SKM-1 (cell line): ENCODE results near the gene MLF2.
"Not testable (repeated sequence)": the region's sequence is repeated elsewhere in the genome, so short reads cannot be mapped to it uniquely, and the experiment has no call there.

ENCODE experiments used
- DNase-seq: peaks from one replicate; lab custom pipeline; 2025; ENCODE audit not compliant: unreplicated experiment; lab: John Stamatoyannopoulos, UW

MLF2 gene

GRCh38 chr12:6735448-6736191 is 17.3 kb downstream of the MLF2 start:
- DNase-seq: no peak

DNA sequence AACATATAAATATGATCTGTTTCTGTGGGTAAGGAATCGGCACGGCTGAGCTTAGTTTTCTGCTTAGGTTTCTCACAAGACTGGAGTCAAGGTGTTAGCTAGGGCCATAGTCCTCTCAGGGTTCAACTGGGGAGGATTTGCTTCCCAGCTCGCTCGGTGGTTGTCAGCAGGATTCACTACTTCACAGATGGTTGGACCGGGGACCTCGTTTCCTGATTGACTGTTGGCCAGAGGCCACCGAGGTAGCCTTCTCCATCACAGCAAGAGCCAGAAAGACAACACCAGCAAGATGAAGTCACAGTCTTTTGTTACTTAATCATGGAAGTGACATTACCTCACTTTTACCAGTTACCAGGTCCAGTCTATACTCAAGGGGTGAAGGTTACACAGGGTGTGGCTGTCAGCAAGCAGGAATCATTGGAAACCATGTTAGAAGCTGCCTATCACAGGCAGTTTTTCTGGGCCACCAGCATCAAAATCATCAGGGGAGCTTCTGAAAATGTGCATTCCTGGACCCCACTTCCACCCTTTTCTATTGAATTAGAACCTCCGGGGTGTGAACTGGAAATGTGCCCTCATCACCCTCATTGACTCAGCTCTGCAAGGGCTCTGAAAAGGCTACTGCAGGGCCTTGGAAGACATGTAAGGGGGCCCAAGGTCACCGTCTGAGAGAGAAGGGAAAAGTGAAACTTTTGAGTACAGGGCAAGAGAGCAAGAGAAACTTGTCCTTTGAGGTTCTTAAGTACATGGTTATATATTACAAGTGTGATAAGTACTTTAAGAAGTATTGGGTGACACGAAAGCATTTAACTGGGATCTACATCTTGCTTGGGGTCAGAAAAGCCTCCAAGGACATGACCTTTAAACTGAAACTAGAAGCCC is 18.2 kb downstream of the MLF2 start:
- DNase-seq: no peak

DNA sequence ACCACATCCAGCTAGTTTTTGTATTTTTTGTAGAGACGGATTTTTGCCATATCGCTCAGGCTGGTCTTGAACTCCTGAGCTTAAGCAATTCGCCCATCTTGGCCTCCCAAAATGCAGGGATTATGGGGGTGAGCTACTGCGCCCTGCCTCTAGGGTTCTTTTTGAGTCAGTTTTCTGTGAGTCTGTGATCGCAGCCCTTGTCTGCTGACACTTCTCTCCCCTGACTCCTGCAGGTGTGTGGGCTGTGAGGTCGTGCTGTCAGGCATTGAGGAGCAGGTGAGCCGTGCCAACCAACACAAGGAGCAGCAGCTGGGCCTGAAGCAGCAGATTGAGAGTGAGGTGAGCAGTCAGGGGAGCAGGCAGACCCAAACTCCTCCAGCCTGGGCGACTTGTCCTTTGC is 22.8 kb downstream of the MLF2 start:
- no peak for DNase-seq

DNA sequence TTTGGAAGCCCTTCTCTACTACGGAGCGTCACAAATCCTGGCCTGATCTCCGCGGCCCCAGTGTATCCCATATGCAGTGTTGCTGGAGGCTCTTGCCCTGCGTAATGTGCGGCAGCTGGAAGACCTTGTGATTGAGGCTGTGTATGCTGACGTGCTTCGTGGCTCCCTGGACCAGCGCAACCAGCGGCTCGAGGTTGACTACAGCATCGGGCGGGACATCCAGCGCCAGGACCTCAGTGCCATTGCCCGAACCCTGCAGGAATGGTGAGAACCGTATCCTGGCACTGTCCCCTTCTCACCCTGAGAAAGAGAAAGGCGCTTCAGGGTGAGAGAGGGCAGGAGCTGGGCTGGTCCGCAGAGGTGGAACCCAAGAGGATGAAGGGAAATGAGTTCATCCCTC is 23.8 kb downstream of the MLF2 start:
- DNase-seq: no peak

- DNase-seq: no peak
Observed at GRCh38 chr12:6725350-6725749, 27.6 kb downstream of the MLF2 start.

- no peak for DNase-seq
Observed at GRCh38 chr12:6724409-6724797, 28.5 kb downstream of the MLF2 start.

GRCh38 chr12:6723607-6724408 is 29.1 kb downstream of the MLF2 start, which contains the start of gene COPS7A:
Gene COPS7A (plus strand): TSS chr12:6724046. CDS start chr12:6724657, 611 bp downstream.
- peak; percentile 77 for DNase-seq

- DNase-seq: no peak
Observed at GRCh38 chr12:6722863-6723262, 30.1 kb downstream of the MLF2 start.

- no peak for DNase-seq
Observed at GRCh38 chr12:6716874-6717437, 36.0 kb downstream of the MLF2 start.

- DNase-seq: not testable (repeated sequence)
Observed at GRCh38 chr12:6716031-6716873, 36.7 kb downstream of the MLF2 start.

- no peak for DNase-seq
Observed at GRCh38 chr12:6708960-6709394, 44.0 kb downstream of the MLF2 start.

DNA sequence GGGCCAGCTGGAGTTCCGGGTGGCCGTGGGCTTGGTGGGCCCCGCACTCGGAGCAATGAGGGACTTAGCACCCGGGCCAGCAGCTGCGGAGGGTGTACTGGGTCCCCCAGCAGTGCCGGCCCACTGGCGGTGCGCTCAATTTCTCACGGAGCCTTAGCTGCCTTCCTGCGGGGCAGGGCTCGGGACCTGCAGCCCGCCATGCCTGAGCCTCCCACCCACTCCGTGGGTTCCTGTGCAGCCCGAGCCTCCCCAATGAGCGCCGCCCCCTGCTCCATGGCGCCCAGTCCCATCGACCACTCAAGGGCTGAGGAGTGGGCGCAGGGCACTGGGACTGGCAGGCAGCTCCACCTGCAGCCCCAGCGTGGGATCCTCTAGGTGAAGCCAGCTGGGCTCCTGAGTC is 44.6 kb downstream of the MLF2 start:
- DNase-seq: not testable (repeated sequence)

GRCh38 chr12:6703631-6704030 is 49.3 kb downstream of the MLF2 start:
- DNase-seq: no peak

DNA sequence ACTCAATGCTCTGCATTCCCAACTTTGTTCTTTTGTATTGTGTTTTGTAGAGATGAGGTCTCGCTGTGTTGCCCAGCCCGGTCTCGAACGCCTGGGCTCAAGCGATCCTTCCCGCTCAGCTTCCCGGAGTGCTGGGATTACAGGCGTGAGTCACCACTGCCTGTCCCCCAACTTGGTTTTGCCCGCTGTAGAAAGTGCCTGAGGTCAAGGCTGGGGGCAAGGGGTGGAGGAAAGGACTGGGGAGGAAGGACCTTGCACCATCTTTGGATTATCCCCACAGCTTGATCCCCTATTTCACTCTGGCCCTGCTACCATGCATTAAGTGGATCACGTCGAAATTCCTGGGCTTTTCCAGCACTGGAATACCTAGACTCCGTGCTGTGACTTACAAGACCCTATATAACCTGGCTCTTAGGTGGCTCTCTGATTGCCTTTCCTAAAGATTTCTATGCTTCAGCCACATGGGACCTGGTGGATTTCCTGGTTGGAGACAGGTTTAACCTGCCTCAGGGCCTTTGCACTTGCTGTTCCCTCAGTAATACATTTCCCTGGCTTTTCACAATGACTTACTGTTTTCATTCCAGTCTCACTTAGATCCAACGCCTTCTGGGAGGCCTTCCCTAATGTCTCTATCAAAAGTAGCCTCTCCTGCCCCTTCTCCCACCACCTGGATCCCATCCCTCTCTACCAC is 51.7 kb downstream of the MLF2 start:
- no peak for DNase-seq

- DNase-seq: no peak
Observed at GRCh38 chr12:6700646-6701051, 52.3 kb downstream of the MLF2 start, which contains the start of gene PIANP. Gene PIANP (minus strand): TSS chr12:6700815. CDS start chr12:6698061, 2,754 bp downstream.

GRCh38 chr12:6699989-6700645 is 52.8 kb downstream of the MLF2 start:
- no peak for DNase-seq

DNA sequence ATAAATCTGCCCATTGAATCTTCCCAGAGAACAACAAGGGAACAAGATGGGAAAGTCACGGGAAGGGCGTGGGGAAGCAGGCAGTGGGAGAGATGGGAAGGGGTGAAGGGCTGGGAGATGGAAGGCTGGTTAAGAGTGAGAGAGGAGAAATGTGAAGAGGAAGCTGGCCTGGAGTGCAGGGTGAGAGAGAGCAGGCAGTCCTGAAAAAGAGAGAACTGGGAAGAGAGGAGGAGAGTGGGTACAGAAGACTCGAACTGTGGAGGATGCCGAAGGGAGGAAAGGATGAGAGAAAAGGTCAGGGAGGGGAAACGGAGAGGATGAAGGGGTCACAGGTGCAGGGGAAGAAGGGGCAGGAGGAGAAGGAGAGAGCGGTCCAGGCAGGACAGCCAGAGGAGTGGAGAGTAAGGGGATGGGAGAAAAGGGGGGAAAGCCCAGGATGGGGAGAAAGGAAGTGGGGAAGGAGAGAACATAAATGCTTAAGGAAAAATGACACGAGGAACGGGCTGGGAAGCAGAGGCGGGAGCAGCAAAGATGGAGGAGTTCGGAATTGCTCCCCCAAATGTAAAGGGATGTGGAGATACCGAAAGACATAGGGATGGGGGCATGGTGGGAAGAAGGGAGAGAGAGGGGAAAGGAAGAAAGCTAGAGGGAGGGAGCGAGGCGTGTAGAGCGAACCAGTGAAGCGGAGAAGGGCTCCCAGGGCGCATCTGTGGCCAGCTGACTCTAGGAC is 53.5 kb downstream of the MLF2 start:
- DNase-seq: no peak
